Gastroesophageal sphincter (tissue), 4 donors: ENCODE results near the gene ARHGEF7. TPM values are rescaled to one million over a fixed set of nuclear protein-coding genes. Genes with fewer than 3 reads are reported as not detected.

Source experiments
- ATAC-seq: fragments of 150-250 bp; one replicate; pipeline ENCODE4 v1.9.1; 2016; ENCODE audit warnings: mild to moderate bottlenecking, moderate library complexity
- H3K27ac ChIP-seq, 4 donors: fragments of 200-600 bp; sonication (generic) in 3 of 4; 1 replicate in 3 of 4; 2 replicates in 1 of 4; pipeline ENCODE4 v1.5.1; 2016 to 2019
- H3K27me3 ChIP-seq: fragments of 200-600 bp; sonication (generic); one replicate; pipeline ENCODE4 v1.5.1; 2019
- H3K36me3 ChIP-seq, 2 donors: fragments of 200-600 bp; sonication (generic); one replicate each; pipeline ENCODE4 v1.5.1; 2019; ENCODE audit warnings: control low read depth in 1 of 2
- H3K4me1 ChIP-seq, 3 donors: fragments of 200-600 bp; sonication (generic); 1 replicate in 2 of 3; 2 replicates in 1 of 3; pipeline ENCODE4 v1.5.1; 2016 to 2019; ENCODE audit warnings: control low read depth in 2 of 3
- H3K4me3 ChIP-seq, 2 donors: fragments of 200-600 bp; sonication (generic); one replicate each; pipeline ENCODE4 v1.5.1; 2019; ENCODE audit warnings: mild to moderate bottlenecking in 1 of 2, moderate library complexity in 1 of 2
- H3K9me3 ChIP-seq, 3 donors: fragments of 200-600 bp; sonication (generic); one replicate each; pipeline ENCODE4 v1.5.1; 2017 to 2019; ENCODE audit warnings: control low read depth in 2 of 3
- CTCF ChIP-seq, 4 experiments: fragments of 200-600 bp in 2 of 4; fragments of 450-650 bp in 2 of 4; sonication (generic) in 1 of 4; IDR thresholded peaks; one replicate each; pipeline ENCODE4 v1.5.1; 2017 to 2019; ENCODE audit warnings: antibody characterized with exemption in 4 of 4, mild to moderate bottlenecking in 2 of 4, moderate library complexity in 2 of 4
- EP300 ChIP-seq: sonication (generic); formaldehyde crosslinking; IDR thresholded peaks from one replicate; pipeline ENCODE4 v1.6.1; 2017; ENCODE audit warnings: antibody characterized with exemption, mild to moderate bottlenecking
- POLR2A ChIP-seq, 2 donors: fragments of 450-650 bp; IDR thresholded peaks; one replicate each; pipeline ENCODE4 v1.6.1; 2017; ENCODE audit warnings: antibody characterized with exemption in 2 of 2, mild to moderate bottlenecking in 2 of 2, moderate library complexity in 1 of 2
- POLR2AphosphoS5 ChIP-seq: sonication (generic); formaldehyde crosslinking; IDR thresholded peaks from one replicate; pipeline ENCODE4 v1.6.1; 2017; ENCODE audit warnings: antibody characterized with exemption
- WGBS, 2 donors: methylation state at CpG; one replicate each; pipeline ENCODE4 v1.1.5; 2018; ENCODE audit warnings: low coverage in 1 of 2; 5-methylcytosine and 5-hydroxymethylcytosine counted together
- total RNA-seq, 4 donors: library from RNA; depleted of rRNA; stranded (reverse); fragments of >200 nt; gene quantifications; one replicate each; pipeline ENCODE4 v1.1.0, GENCODE V29; 2016

The ARHGEF7 gene
- total RNA-seq, 4 donors from 2014 or later = 23.3 to 78.6 (median 47.2) TPM

GRCh38 chr13:111093634-111094033, 21.5 kb upstream of the ARHGEF7 start:
- no peak for ATAC-seq
- no peak overlapping the region for H3K27ac ChIP-seq
- 60% methylated on average over 2 of the region's 9 CpGs; no CpG with 5 or more reads in 1 of the 2 donors for WGBS, 2 donors
- no peaks in the 10 kb centered on the region for H3K9me3 ChIP-seq
- no peaks in the 10 kb centered on the region for H3K4me1 ChIP-seq
- TF ChIP-seq CTCF (IDR thresholded peaks at IDR 0.05) (no peak), EP300 (no peak), POLR2AphosphoS5 (no peak), POLR2A (IDR thresholded peaks at IDR 0.05) (no peak)
- H3K27me3 ChIP-seq = peaks cover 64% of the 10 kb centered on the region
- H3K4me3 ChIP-seq = no peak overlapping the region
- H3K36me3 ChIP-seq = no peaks in the 10 kb centered on the region

- no peaks in the 10 kb centered on the region for H3K36me3 ChIP-seq
- no peaks in the 10 kb centered on the region for H3K4me1 ChIP-seq
- TF ChIP-seq EP300 = no peak
- no peak for ATAC-seq
- no peaks in the 10 kb centered on the region for H3K9me3 ChIP-seq
- no peak overlapping the region for H3K4me3 ChIP-seq
- peaks cover 66% of the 10 kb centered on the region for H3K27me3 ChIP-seq
- 74 to 82% methylated on average over 17 to 18 of the region's 30 CpGs for WGBS, 2 donors
- no peak overlapping the region for H3K27ac ChIP-seq
Measured at GRCh38 chr13:111095031-111095840, 19.9 kb upstream of the ARHGEF7 start.

- WGBS, 2 donors = 55 to 64% methylated on average over 7 to 9 of the region's 9 CpGs
- peaks cover 73% of the 10 kb centered on the region for H3K27me3 ChIP-seq
- TF ChIP-seq POLR2A (IDR thresholded peaks at IDR 0.05) (no peak), POLR2AphosphoS5 (no peak), EP300 (no peak), CTCF (IDR thresholded peaks at IDR 0.05) (no peak)
- no peak overlapping the region for H3K27ac ChIP-seq
- H3K9me3 ChIP-seq = no peaks in the 10 kb centered on the region
- no peaks in the 10 kb centered on the region for H3K4me1 ChIP-seq
- no peak for ATAC-seq
- no peaks in the 10 kb centered on the region for H3K36me3 ChIP-seq
- no peak overlapping the region for H3K4me3 ChIP-seq
Measured at GRCh38 chr13:111095911-111096501, 19.1 kb upstream of the ARHGEF7 start.

- H3K27me3 ChIP-seq = peaks cover 53% of the 10 kb centered on the region
- H3K4me1 ChIP-seq = no peaks in the 10 kb centered on the region
- no peak overlapping the region for H3K4me3 ChIP-seq
- TF ChIP-seq POLR2A (IDR thresholded peaks at IDR 0.05) (no peak), CTCF (IDR thresholded peaks at IDR 0.05) (no peak), EP300 (no peak), POLR2AphosphoS5 (no peak)
- H3K36me3 ChIP-seq = no peaks in the 10 kb centered on the region
- 61 to 83% methylated on average over 1 of the region's 1 CpG for WGBS, 2 donors
- ATAC-seq = no peak
- peaks cover 0 to 19% (median 0%) of the 10 kb centered on the region in 3 donors for H3K9me3 ChIP-seq
- H3K27ac ChIP-seq = no peak overlapping the region
Measured at GRCh38 chr13:111099290-111099689, 15.8 kb upstream of the ARHGEF7 start.

GRCh38 chr13:111110054-111110453, 5.1 kb upstream of the ARHGEF7 start:
- peaks cover 0 to 18% (median 0%) of the 10 kb centered on the region in 3 donors for H3K9me3 ChIP-seq
- TF ChIP-seq POLR2AphosphoS5 (no peak), EP300 (no peak), POLR2A (IDR thresholded peaks at IDR 0.05) (no peak), CTCF (IDR thresholded peaks at IDR 0.05) (no peak)
- no peak overlapping the region for H3K4me3 ChIP-seq
- H3K27me3 ChIP-seq = peaks cover 63% of the 10 kb centered on the region
- no peaks in the 10 kb centered on the region for H3K36me3 ChIP-seq
- H3K27ac ChIP-seq = no peak overlapping the region
- peaks cover 0 to 10% (median 0%) of the 10 kb centered on the region in 3 donors for H3K4me1 ChIP-seq
- ATAC-seq = no peak
- WGBS, 2 donors = 86 to 87% methylated on average over 2 of the region's 2 CpGs
